ENCODE results near the gene PHF11.
A peak's percentile ranks its signal among the peaks of the same experiment; 100 is the strongest.

Gene PHF11

GRCh38 chr13:49521224-49521623 lies 25.5 kb downstream of the PHF11 start:
- ATAC-seq (ENCODE audit: low read depth) (no peak), DNase-seq (ENCODE audit: low spot score in 2 of 2) (no peak)
- H3K27me3 Mint-ChIP-seq = no peaks in the 10 kb centered on the region
- peaks cover 3% of the 10 kb centered on the region for H3K4me1 Mint-ChIP-seq
- peaks cover 23% of the 10 kb centered on the region for H3K36me3 Mint-ChIP-seq
- H3K27ac Mint-ChIP-seq = no peak overlapping the region
- H3K9me3 Mint-ChIP-seq = no peaks in the 10 kb centered on the region
- no peak overlapping the region for H3K4me3 Mint-ChIP-seq

- Mint-ChIP-seq H3K27me3 (no peaks in the 10 kb centered on the region), H3K36me3 (peaks cover 17% of the 10 kb centered on the region), H3K9me3 (no peaks in the 10 kb centered on the region), H3K4me1 (peaks cover 3% of the 10 kb centered on the region), H3K27ac (no peak overlapping the region), H3K4me3 (no peak overlapping the region)
- DNase-seq (ENCODE audit: low spot score in 2 of 2) (no peak), ATAC-seq (ENCODE audit: low read depth) (no peak)
These were observed 29.2 kb downstream of the PHF11 start for GRCh38 chr13:49524740-49525501.

- Mint-ChIP-seq H3K9me3 (no peaks in the 10 kb centered on the region), H3K27me3 (no peaks in the 10 kb centered on the region), H3K36me3 (peaks cover 15% of the 10 kb centered on the region), H3K4me1 (peaks cover 13% of the 10 kb centered on the region), H3K4me3 (no peak overlapping the region), H3K27ac (no peak overlapping the region)
- DNase-seq (ENCODE audit: low spot score in 2 of 2) = no peak
- no peak for ATAC-seq (ENCODE audit: low read depth)
These were observed 31.4 kb downstream of the PHF11 start for GRCh38 chr13:49527123-49527522.

- peaks cover 20% of the 10 kb centered on the region for H3K4me1 Mint-ChIP-seq
- ATAC-seq (ENCODE audit: low read depth) = no peak
- no peaks in the 10 kb centered on the region for H3K27me3 Mint-ChIP-seq
- peak overlapping the region; percentile 91 for H3K27ac Mint-ChIP-seq
- no peaks in the 10 kb centered on the region for H3K9me3 Mint-ChIP-seq
- H3K4me3 Mint-ChIP-seq = no peak overlapping the region
- no peak for DNase-seq (ENCODE audit: low spot score in 2 of 2)
- peaks cover 13% of the 10 kb centered on the region for H3K36me3 Mint-ChIP-seq
These were observed 32.4 kb downstream of the PHF11 start for GRCh38 chr13:49528161-49528560.

DNA sequence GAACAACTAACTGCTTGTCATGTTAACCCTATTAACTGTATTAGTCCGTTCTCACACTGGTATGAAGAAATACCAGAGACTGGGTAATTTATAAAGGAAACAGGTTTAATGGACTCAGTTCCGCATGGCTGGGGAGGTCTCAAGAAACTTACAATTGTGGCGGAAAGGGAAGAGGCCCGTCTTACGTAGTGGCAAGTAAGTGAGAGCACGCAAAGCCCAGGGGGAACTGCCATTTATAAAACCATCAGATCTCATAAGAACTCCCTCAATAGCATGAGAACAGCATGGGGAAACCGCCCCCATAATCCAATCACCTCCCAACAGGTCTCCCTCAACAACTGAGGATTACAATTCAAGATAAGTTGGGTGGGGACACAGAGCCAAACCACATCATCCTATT lies 34.7 kb downstream of the PHF11 start:
- ATAC-seq (ENCODE audit: low read depth) = peak; percentile 93
- Mint-ChIP-seq H3K4me1 (peaks cover 29% of the 10 kb centered on the region), H3K36me3 (peaks cover 15% of the 10 kb centered on the region), H3K27ac (peak overlapping the region; percentile 91), H3K9me3 (no peaks in the 10 kb centered on the region), H3K4me3 (peak overlapping the region; percentile 9), H3K27me3 (no peaks in the 10 kb centered on the region)
- DNase-seq (ENCODE audit: low spot score in 2 of 2) = peak; percentile 16 to 34

DNA sequence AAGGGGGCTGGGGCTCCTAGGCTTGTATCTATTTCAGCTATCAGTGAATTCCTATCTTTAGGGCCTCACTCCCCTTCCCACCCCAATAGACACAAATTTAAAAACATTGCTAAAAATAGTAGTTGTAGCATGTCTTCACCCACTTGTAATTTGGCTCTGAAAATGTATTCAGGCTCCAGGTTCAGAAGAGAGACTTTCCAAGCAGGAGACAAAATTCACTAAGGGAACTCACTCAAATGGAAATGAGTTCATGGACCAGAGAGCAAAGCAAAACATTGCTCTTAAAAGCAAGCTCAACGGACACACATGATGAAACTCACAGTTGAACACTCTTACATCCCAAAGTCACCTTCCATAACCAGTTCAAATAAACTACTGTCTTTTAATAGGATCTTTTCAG lies 36.8 kb downstream of the PHF11 start:
- no peak overlapping the region for H3K4me3 Mint-ChIP-seq
- peaks cover 29% of the 10 kb centered on the region for H3K4me1 Mint-ChIP-seq
- DNase-seq (ENCODE audit: low spot score in 2 of 2) (no peak), ATAC-seq (ENCODE audit: low read depth) (no peak)
- no peaks in the 10 kb centered on the region for H3K27me3 Mint-ChIP-seq
- H3K9me3 Mint-ChIP-seq = no peaks in the 10 kb centered on the region
- H3K27ac Mint-ChIP-seq = no peak overlapping the region
- H3K36me3 Mint-ChIP-seq = peaks cover 11% of the 10 kb centered on the region

DNA sequence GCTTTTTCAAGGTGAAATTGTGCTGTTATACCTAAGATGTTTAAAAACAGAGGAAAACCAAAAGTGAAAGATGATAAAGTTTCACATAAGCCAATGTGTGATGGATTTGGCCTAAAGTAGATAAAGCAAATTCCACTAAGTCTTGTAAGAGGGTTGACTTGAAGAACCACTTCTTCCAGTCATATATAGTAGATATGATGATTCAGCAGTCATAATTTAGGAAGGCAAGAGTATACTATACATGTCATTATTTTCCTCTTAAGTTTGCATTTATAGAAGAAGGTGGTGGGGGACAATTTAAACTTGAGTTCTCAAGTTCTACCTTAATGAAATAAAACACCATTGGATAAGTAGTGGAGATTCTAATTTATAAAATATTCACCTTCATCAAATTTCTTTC lies 37.3 kb downstream of the PHF11 start:
- Mint-ChIP-seq H3K4me3 (no peak overlapping the region), H3K4me1 (peaks cover 29% of the 10 kb centered on the region), H3K27me3 (no peaks in the 10 kb centered on the region), H3K36me3 (peaks cover 13% of the 10 kb centered on the region), H3K27ac (no peak overlapping the region), H3K9me3 (no peaks in the 10 kb centered on the region)
- DNase-seq (ENCODE audit: low spot score in 2 of 2) (no peak), ATAC-seq (ENCODE audit: low read depth) (no peak)

- H3K27me3 Mint-ChIP-seq = no peaks in the 10 kb centered on the region
- DNase-seq (ENCODE audit: low spot score in 2 of 2) (no peak), ATAC-seq (ENCODE audit: low read depth) (peak; percentile 57)
- H3K36me3 Mint-ChIP-seq = peaks cover 13% of the 10 kb centered on the region
- H3K4me1 Mint-ChIP-seq = peaks cover 29% of the 10 kb centered on the region
- peak overlapping the region; percentile 83 for H3K27ac Mint-ChIP-seq
- no peaks in the 10 kb centered on the region for H3K9me3 Mint-ChIP-seq
- peak overlapping the region; percentile 67 for H3K4me3 Mint-ChIP-seq
These were observed 38.0 kb downstream of the PHF11 start for GRCh38 chr13:49533591-49534269.

DNA sequence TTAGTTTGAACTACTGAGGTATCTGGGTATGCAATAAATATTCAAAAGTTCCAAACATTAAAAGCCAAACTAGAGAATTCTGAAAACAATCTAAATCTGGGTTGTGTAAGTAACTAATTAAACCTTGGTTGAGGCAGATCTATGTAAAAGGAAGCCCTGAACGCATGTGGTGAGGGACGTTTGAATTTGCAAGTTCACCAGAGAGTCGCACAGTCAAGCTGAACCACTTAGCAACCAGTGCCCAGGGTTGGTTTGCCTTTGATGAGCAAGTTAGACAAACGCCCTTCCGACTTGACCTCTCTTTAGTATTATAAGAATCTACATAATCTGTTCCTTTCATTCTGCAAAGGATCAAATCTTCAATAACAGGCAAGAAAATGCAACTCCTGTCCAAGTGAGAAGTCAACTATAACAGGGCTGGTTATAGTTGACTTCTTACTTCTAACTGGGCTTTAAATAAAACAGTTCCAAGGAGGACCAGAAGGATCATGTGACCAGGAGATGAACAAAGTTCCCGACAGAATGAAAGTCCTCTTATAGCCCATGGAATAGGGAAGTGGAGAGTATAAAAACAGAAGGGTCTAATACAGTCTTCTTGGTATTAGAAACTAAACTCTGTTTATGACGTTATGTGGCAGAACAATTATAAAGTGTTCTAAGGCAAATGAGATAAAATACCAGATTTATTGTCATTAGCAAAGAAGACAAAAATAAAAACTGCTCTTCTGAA lies 40.6 kb downstream of the PHF11 start:
- Mint-ChIP-seq H3K27me3 (no peaks in the 10 kb centered on the region), H3K36me3 (peaks cover 22% of the 10 kb centered on the region), H3K9me3 (no peaks in the 10 kb centered on the region), H3K27ac (peak overlapping the region; percentile 28), H3K4me1 (peaks cover 27% of the 10 kb centered on the region), H3K4me3 (no peak overlapping the region)
- DNase-seq (ENCODE audit: low spot score in 2 of 2) = no peak
- ATAC-seq (ENCODE audit: low read depth) = no peak

DNA sequence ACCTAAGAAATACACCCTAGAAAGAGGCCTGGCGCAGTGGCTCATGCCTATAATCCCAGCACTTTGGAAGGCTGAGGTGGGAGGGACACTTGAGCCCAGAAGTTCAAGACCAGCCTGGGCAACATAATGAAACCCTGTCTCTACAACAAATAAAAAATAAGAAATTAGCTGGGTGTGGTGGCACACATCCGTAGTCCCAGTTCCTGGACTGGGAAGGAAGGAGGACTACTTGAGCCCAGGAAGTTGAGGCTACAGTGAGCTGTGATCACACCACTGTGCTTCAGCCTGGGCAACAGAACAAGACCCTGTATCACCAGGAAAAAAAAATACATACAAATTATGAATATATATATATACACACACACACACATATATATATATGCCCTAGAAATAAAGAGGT lies 42.7 kb downstream of the PHF11 start:
- Mint-ChIP-seq H3K27me3 (no peaks in the 10 kb centered on the region), H3K4me1 (peaks cover 16% of the 10 kb centered on the region), H3K4me3 (no peak overlapping the region), H3K36me3 (peaks cover 25% of the 10 kb centered on the region), H3K27ac (no peak overlapping the region), H3K9me3 (no peaks in the 10 kb centered on the region)
- ATAC-seq (ENCODE audit: low read depth) (no peak), DNase-seq (ENCODE audit: low spot score in 2 of 2) (no peak)

GRCh38 chr13:49539313-49539712 lies 43.6 kb downstream of the PHF11 start:
- no peak overlapping the region for H3K4me3 Mint-ChIP-seq
- DNase-seq (ENCODE audit: low spot score in 2 of 2) (no peak), ATAC-seq (ENCODE audit: low read depth) (no peak)
- peaks cover 24% of the 10 kb centered on the region for H3K36me3 Mint-ChIP-seq
- no peaks in the 10 kb centered on the region for H3K9me3 Mint-ChIP-seq
- H3K27ac Mint-ChIP-seq = no peak overlapping the region
- no peaks in the 10 kb centered on the region for H3K27me3 Mint-ChIP-seq
- peaks cover 9% of the 10 kb centered on the region for H3K4me1 Mint-ChIP-seq

DNA sequence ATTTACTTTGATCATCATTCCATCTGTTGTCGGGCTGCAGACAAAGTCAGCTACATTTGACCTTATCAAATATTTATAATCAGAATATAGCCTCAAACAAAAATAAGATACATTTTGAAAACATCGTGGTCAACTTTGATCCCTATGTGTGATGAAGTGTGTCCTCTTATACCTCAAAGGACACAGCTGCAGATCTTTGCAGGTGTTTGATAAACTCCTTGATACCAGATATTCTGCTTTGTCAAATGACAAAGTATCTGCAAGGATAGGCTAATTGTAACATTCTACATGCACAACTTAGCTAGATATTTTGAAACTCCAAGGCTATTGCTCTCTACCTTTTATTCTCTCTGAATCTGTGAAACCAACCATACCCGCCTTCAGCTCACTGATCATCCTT lies 44.0 kb downstream of the PHF11 start:
- Mint-ChIP-seq H3K27me3 (no peaks in the 10 kb centered on the region), H3K4me1 (peaks cover 7% of the 10 kb centered on the region), H3K9me3 (no peaks in the 10 kb centered on the region), H3K27ac (no peak overlapping the region), H3K36me3 (peaks cover 24% of the 10 kb centered on the region), H3K4me3 (no peak overlapping the region)
- ATAC-seq (ENCODE audit: low read depth) = no peak
- no peak for DNase-seq (ENCODE audit: low spot score in 2 of 2)

GRCh38 chr13:49540552-49540951 lies 44.8 kb downstream of the PHF11 start:
- H3K4me3 Mint-ChIP-seq = peak overlapping the region; percentile 63
- H3K9me3 Mint-ChIP-seq = no peaks in the 10 kb centered on the region
- peaks cover 7% of the 10 kb centered on the region for H3K4me1 Mint-ChIP-seq
- no peaks in the 10 kb centered on the region for H3K27me3 Mint-ChIP-seq
- H3K27ac Mint-ChIP-seq = no peak overlapping the region
- DNase-seq (ENCODE audit: low spot score in 2 of 2) (no peak), ATAC-seq (ENCODE audit: low read depth) (no peak)
- peaks cover 22% of the 10 kb centered on the region for H3K36me3 Mint-ChIP-seq

DNA sequence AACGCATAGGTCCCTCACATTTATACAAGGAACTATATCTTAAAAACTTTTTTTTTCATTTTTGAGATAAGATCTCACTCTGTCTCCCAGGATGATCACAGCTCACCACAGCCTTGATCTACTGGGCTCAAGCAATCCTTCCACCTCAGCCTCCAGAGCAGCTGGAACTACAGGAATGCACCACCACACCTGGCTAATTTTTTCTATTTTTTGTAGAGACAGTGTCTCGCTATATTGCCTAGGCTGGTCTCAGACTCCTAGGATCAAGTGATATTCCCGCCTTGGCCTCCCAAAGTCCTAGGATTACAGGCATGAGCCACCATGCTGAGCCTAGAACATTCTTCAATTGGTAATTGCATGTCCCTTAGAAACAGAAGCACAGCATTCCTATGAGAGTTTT lies 47.9 kb downstream of the PHF11 start:
- Mint-ChIP-seq H3K36me3 (peaks cover 21% of the 10 kb centered on the region), H3K4me3 (no peak overlapping the region), H3K4me1 (peaks cover 7% of the 10 kb centered on the region), H3K9me3 (no peaks in the 10 kb centered on the region), H3K27me3 (no peaks in the 10 kb centered on the region), H3K27ac (no peak overlapping the region)
- no peak for DNase-seq (ENCODE audit: low spot score in 2 of 2)
- no peak for ATAC-seq (ENCODE audit: low read depth)
